ENCODE measurements around the gene NIPSNAP2. TPM values are rescaled to one million over a fixed set of nuclear protein-coding genes. Genes with fewer than 3 reads are reported as not detected.

The NIPSNAP2 gene
- total RNA-seq, 1 donor from 2014 or later = 43.0 TPM

DNA sequence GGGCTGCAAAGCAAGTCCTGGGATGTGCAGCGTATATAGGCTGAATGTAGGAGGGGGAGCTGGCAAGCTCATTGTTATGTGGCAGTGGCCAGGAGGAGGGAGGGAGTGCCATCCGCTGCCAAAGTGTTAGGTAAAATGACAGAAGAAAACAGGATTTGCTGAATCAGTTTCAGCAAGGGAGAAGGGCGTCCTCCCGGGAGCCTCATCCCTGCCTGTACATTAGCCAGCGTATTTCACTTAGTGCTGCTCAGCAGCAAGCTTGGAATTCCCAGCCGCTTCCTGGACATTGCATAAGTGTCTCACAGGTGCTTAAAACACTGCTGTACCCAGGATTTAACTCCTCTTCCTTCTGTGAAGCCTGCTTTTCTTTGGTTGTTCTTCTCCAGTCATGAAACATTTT is 2.5 kb downstream of the NIPSNAP2 start:
- peaks cover 39% of the 10 kb centered on the region for H3K4me1 Mint-ChIP-seq (ENCODE audit: low read depth)
- no peak overlapping the region for H3K4me3 Mint-ChIP-seq (ENCODE audit: unreplicated experiment)
- no peak overlapping the region for H3K27ac Mint-ChIP-seq (ENCODE audit: unreplicated experiment)
- no peaks in the 10 kb centered on the region for H3K27me3 Mint-ChIP-seq (ENCODE audit: low read depth)
- DNase-seq (ENCODE audit: low spot score) = no peak
- H3K36me3 Mint-ChIP-seq (ENCODE audit: low read depth) = peaks cover 12% of the 10 kb centered on the region
- H3K9me3 Mint-ChIP-seq (ENCODE audit: low read depth) = no peaks in the 10 kb centered on the region
- no peak for TF ChIP-seq CTCF (IDR thresholded peaks at IDR 0.05)

GRCh38 chr7:55969391-55969790 is 5.0 kb downstream of the NIPSNAP2 start:
- Mint-ChIP-seq H3K27me3 (ENCODE audit: low read depth) (no peaks in the 10 kb centered on the region), H3K9me3 (ENCODE audit: low read depth) (no peaks in the 10 kb centered on the region), H3K36me3 (ENCODE audit: low read depth) (peaks cover 11% of the 10 kb centered on the region), H3K27ac (ENCODE audit: unreplicated experiment) (no peak overlapping the region), H3K4me1 (ENCODE audit: low read depth) (peaks cover 32% of the 10 kb centered on the region), H3K4me3 (ENCODE audit: unreplicated experiment) (no peak overlapping the region)
- TF ChIP-seq CTCF (IDR thresholded peaks at IDR 0.05) = no peak
- no peak for DNase-seq (ENCODE audit: low spot score)

DNA sequence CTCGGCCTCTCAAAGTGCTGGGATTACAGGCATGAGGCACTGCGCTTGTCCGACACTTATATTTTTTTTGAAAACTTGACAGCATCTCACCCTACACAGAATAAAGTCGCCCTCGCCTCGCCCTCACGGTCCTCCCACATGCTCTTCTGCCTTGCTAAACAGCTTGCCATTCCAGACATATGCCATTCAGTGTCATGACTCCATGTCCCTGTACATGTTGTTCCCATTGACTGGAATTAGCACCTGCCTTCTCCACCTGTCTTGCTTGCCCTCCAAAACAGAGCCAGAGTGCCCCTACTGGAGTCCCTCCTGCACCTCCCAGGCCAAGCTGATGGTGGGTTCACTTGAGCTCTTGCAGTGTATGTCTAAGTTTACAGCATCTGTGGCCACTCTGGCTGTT is 6.2 kb downstream of the NIPSNAP2 start:
- no peak overlapping the region for H3K27ac Mint-ChIP-seq (ENCODE audit: unreplicated experiment)
- H3K9me3 Mint-ChIP-seq (ENCODE audit: low read depth) = no peaks in the 10 kb centered on the region
- no peaks in the 10 kb centered on the region for H3K27me3 Mint-ChIP-seq (ENCODE audit: low read depth)
- peaks cover 31% of the 10 kb centered on the region for H3K4me1 Mint-ChIP-seq (ENCODE audit: low read depth)
- no peak for TF ChIP-seq CTCF (IDR thresholded peaks at IDR 0.05)
- DNase-seq (ENCODE audit: low spot score) = no peak
- H3K36me3 Mint-ChIP-seq (ENCODE audit: low read depth) = peaks cover 11% of the 10 kb centered on the region
- H3K4me3 Mint-ChIP-seq (ENCODE audit: unreplicated experiment) = no peak overlapping the region

- DNase-seq (ENCODE audit: low spot score) = no peak
- no peak overlapping the region for H3K27ac Mint-ChIP-seq (ENCODE audit: unreplicated experiment)
- no peak overlapping the region for H3K4me3 Mint-ChIP-seq (ENCODE audit: unreplicated experiment)
- H3K27me3 Mint-ChIP-seq (ENCODE audit: low read depth) = no peaks in the 10 kb centered on the region
- no peak for TF ChIP-seq CTCF (IDR thresholded peaks at IDR 0.05)
- H3K36me3 Mint-ChIP-seq (ENCODE audit: low read depth) = peaks cover 11% of the 10 kb centered on the region
- no peaks in the 10 kb centered on the region for H3K9me3 Mint-ChIP-seq (ENCODE audit: low read depth)
- peaks cover 31% of the 10 kb centered on the region for H3K4me1 Mint-ChIP-seq (ENCODE audit: low read depth)
Measured at GRCh38 chr7:55970978-55971377, 6.6 kb downstream of the NIPSNAP2 start.

- no peaks in the 10 kb centered on the region for H3K9me3 Mint-ChIP-seq (ENCODE audit: low read depth)
- H3K36me3 Mint-ChIP-seq (ENCODE audit: low read depth) = peaks cover 8% of the 10 kb centered on the region
- peaks cover 47% of the 10 kb centered on the region for H3K4me1 Mint-ChIP-seq (ENCODE audit: low read depth)
- H3K27ac Mint-ChIP-seq (ENCODE audit: unreplicated experiment) = no peak overlapping the region
- H3K27me3 Mint-ChIP-seq (ENCODE audit: low read depth) = no peaks in the 10 kb centered on the region
- no peak for TF ChIP-seq CTCF (IDR thresholded peaks at IDR 0.05)
- no peak overlapping the region for H3K4me3 Mint-ChIP-seq (ENCODE audit: unreplicated experiment)
- no peak for DNase-seq (ENCODE audit: low spot score)
Measured at GRCh38 chr7:55973747-55974250, 9.4 kb downstream of the NIPSNAP2 start.

Measured in chondrocyte (in vitro differentiated cells).